GM12865 (cell line): ENCODE data around the gene ZFYVE28.

Experiments
- DNase-seq: peaks from one replicate; pipeline ENCODE4 v3.0.0; 2010; ENCODE audit warnings: low read depth
- H3K4me3 ChIP-seq: 2 replicates; pipeline ENCODE4 v1.5.1; 2011; ENCODE audit warnings: mild to moderate bottlenecking, low read depth, low read length, control low read depth
- CTCF ChIP-seq: IDR thresholded peaks from 2 replicates; pipeline ENCODE4 v1.5.1; 2011; ENCODE audit warnings: low read length, control low read depth, low read depth, inconsistent platforms; ENCODE audit not compliant: insufficient read depth; ENCODE audit errors: missing control alignments

ZFYVE28 gene

GRCh38 chr4:2459589-2460349, 41.3 kb upstream of the ZFYVE28 start:
- no peak overlapping the region for H3K4me3 ChIP-seq
- DNase-seq: no peak
- TF ChIP-seq CTCF: no peak

- no peak for DNase-seq
These were observed 40.4 kb upstream of the ZFYVE28 start for GRCh38 chr4:2458546-2459491.

GRCh38 chr4:2457481-2458295, 39.2 kb upstream of the ZFYVE28 start:
- no peak for TF ChIP-seq CTCF
- no peak overlapping the region for H3K4me3 ChIP-seq
- DNase-seq: no peak

More at GRCh38 chr4:2458546-2459491, 40.4 kb upstream of the ZFYVE28 start:
- TF ChIP-seq CTCF: no peak
- no peak overlapping the region for H3K4me3 ChIP-seq

DNA sequence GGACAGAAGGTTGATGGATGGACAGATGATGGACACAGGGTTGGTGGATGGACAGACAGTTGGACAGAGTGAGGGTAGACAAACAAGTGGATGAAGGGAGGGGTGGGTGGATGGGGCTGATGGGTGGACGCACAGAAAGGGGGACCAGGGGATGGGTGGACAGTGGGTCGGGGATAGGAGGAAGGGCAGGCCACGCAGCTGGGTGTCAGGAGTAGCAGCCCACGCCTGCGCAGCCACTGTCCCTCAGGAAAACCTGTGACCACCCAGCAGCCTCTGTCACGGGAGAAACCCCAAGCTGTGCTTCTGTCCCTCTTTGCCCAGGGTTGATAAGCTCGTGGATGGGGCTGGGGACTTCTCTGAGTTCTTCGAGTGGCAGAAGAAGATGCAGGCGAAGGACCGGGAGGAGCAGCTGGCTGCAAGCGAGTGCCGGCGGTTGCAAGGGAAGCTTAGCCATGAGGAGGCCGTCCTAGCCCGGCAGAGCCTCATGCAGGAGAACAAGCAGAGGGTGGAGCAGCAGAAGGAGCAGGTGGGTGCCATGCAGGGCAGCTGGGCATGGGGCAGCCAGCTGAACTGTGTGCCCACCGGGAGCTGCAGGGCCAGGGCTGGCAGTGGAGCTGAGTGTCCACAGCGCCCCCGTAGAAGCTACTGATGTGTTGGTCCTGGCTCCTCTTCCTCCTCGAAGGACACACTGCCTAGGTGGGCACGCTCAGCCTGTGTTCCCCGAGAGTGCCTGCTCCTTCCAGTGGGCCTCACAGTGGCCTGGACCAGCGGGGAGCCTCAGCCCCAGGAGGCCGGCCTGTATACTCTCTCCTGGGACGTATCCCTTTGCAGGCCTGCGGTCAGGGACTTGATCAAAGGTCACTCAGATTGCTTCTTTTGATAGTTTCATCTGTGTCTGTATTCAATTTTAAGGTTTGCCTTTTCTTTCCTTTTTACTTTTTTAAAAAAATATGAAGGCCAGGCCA, 33.7 kb upstream of the ZFYVE28 start:
- no peak for TF ChIP-seq CTCF
- DNase-seq: no peak
- no peak overlapping the region for H3K4me3 ChIP-seq

GRCh38 chr4:2451036-2451520, 32.6 kb upstream of the ZFYVE28 start:
- no peak for DNase-seq
- no peak for TF ChIP-seq CTCF

More at GRCh38 chr4:2451036-2451520, 32.6 kb upstream of the ZFYVE28 start:
- H3K4me3 ChIP-seq: no peak overlapping the region
